Stimulated activated CD8-positive, alpha-beta memory T cell treated with anti-CD3 and anti-CD28 coated beads, Interleukin-12 subunit alpha, Interleukin-12 subunit beta, amount 100 ng/mL, for 24 hours (primary cell): Measurements from ENCODE around the gene BMPR1A.
"Not testable (repeated sequence)": the region's sequence is repeated elsewhere in the genome, so short reads cannot be mapped to it uniquely, and the experiment has no call there.

ENCODE experiments used
- DNase-seq: peaks from one replicate; pipeline ENCODE4 v3.0.0-alpha.2; 2020; ENCODE audit errors: extremely low read depth

The BMPR1A gene

DNA sequence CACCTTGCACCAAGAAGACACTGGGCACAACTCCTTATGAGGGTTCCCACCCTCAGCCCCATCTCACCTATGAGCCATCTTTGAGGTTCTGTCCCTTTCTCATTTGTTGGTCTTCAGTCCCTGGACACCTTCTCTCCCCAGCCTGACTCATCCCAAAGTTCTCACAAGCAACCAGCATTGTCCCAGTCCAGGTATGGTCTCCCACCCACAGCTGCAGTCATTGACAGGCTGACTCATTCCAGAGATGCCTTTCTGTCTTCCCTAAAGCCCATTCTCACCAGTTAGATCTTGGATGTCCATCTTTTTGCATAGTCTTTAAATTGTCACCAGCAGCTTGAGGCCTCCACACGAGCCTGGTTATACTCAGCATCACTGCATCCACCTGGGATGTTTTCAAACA, 26.7 kb upstream of the BMPR1A start:
- no peak for DNase-seq

DNA sequence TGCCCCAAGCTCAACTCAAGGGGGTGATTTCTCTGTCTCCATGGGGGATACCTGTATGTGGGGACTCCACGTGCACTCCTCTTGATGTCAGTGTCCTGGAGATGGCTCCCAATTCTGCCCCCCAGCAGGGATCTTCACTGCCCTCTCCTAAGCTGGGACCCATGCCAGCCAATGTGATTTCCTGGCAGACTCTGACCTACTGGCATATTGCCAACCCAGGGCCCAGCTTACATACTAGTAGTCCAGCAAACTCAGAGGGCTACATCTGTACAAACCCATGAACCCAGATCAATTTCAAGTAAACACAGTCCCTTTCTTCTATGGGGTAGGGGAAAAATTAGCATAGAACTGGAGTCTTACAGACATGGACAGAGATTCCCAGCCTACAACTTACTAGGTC, 26.2 kb upstream of the BMPR1A start:
- DNase-seq, result no peak

DNA sequence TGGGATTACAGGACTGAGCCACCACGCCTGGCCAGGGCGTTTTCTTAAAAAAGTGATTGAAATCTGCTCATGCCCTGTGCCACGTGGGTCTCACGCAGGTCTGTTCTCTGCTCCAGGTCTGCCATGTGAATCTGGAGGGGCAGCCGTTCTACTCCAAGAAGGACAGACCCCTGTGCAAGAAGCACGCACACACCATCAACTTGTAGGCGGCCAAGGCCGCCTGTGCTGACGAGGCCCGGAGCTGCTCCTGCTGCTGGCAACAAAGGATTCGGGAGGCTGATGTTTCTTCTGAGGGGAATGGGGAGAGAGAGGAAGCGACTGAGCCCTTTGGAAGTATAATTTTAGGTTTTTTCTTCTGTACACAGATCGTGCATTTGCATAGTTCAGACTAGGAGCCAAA, 23.6 kb upstream of the BMPR1A start:
- no peak for DNase-seq

DNA sequence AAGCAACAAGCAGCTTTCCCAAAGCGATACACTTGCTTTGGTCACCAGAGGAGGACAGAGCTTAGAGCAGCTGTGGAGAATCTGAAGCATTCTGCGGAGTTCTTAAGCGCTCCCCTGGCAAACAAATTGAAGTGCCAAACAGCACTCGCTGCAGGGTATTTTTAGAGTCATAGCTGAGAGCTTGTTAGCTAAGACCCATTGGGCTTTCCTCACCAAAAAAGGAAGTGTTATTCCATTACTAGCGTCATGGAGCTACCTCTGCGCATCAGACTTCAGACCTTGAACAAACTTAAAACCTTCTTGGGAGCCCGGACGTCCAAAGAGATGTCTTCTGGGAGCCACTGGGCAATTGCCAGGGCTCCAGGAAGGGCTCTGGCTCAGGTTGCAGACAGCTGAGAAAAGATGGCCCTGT, 23.2 kb upstream of the BMPR1A start:
- DNase-seq, result no peak

DNA sequence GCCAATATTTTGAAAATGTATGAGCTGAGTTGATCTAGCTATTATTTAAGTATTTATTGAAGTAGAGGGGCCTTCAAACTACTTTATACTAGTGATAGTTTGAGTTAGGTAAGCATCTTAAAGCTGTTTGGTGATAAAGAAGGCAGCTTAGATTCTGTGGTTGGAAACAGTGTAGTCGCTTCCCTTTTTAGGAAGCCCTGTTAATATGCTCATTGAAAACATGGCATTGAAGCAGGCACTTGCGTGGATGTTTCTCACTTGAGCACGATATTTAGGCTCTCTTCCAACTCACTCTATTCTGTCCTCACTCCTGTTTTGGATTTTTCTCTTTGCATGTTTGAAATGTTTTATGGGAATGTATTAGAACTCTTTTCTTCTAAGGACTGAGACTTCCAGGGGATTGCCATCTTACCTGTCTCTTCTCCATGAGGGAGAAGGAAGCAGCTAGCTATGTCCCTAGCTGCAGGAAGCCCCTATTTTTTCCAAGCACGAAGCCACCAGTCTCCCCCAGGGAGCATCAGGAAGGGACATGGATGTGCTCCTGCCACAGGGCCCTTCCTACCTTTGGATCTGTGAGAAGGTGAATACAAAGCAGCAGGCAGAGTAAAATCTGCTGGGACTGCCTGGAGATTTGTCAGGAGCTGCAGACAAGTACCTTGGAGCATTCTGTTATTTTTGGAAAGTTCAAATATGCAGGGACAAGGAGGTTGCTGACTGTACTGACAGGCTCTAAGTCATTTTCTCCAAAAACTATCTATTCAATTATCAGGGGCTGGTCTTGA, 22.0 kb upstream of the BMPR1A start:
- DNase-seq, result no peak

DNA sequence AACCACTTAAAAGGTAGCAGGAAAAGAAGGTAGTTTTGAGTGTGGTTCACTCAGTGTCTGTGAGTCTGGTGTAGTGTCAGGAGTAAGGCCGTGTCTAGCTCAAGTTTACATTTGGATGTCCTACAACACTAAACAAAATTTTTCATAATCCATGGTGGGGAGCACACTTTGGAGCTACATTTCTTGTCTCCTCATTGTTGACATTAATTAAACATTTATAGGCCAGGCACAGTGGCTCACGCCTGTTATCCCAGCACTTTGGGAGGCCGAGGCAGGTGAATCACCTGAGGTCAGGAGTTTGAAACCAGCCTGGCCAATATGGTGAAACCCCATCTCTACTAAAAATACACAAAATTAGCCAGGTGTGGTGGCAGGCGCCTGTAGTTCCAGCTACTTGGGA, 21.1 kb upstream of the BMPR1A start:
- not testable (repeated sequence) for DNase-seq

DNA sequence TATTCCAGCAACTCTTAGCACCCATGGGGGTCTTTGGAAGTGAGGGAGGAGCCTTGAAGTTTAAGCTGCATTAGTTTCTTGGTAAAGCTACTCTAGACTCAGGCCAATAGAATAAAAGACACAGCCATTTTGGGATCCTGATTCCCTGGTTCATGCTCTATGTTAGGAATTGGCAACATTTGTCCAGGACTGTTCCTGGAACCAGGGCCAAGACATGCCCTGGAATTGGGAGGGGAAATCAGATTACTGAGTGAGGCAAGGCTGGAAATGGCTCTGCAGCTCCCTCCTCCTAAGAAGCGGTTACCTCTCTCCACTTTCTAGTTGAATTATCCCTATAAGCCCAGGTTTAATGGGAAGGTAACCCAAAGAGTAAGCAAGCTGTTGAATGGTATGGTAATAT, 14.2 kb upstream of the BMPR1A start:
- no peak for DNase-seq

DNA sequence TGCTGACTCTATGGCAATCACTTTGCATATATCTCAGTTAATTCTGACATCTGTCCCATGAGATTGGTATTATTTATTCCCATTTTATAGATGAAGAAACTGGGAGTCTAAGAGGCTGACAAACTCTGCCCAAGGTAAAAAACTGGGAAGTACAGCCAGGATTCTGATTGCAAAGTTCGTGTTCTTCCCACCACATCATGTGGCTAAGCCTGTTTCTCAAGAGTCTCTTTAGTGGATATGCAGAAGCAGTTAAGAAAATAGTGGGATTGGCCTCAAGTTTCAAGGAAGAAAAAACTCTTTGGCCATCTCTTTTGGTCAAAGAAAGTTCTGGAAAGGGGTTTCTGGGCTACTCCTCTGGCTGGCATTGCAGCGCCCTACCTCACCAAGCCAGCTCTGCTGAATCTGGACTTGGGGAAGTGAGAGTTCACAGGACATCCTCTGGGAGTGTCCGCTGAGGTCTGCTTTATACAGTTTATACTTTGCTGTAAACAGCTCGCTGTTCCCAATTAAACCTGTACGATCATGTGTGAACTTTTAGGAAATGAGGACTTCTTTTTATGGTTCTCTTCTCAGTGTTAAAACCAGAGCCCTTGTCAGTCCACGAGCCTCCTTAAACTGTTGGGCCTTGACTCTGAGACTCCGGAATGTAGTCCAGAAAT, 12.2 kb upstream of the BMPR1A start:
- DNase-seq, result no peak

DNA sequence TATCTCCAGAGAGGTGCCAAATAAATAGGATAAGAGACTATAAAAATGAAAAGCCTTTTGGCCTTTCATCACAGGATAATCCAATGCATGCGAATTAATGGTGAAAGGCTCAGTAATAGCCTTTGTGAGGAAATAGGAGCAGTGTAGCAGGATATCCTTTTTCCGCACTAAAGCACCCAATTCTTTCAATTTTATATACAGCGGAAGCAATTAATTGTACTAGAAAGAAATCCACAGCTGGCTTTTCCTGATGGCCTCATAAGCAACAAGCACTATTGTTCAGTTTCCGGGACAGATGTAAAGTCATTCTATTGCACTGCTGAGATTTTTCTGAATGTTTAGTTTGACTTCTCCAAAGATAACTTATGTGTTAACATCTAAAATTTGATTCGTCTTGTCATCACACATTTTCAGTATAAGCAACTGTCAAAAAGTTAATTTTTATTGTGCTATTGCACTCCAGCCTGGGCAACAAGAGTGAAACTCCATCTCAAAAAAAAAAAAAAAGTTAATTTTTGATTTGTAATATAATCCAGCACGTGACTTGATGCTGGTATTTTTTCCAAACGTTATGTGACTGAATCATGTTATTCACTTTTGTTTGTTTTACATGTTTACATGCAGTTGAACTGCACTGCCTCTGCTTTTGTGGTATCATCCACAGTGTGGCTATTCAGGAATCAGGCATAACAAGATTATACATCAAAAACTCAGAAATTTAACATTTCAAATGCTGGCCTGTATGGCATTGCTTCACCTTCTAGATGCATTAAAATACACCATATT, 8.4 kb upstream of the BMPR1A start:
- no peak for DNase-seq

DNA sequence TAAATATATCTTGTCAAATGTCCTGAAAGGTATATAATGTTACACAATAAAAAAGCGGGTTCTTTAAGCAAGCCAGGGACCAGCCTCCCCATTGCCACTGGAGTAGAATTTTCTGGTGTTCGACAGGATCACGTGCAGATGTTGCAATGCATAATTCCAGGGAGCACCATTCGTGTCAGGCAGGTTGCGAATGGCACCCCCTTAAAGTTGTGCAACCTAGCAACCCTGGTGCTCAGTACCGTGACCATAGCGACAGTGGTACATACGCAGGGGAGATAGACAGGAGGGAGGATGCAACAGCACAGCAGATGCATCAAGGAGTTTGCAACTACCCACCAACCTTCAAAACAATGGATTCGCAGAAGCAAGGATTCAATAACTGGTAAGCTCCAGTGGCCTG, 6.6 kb upstream of the BMPR1A start:
- DNase-seq, result no peak

DNA sequence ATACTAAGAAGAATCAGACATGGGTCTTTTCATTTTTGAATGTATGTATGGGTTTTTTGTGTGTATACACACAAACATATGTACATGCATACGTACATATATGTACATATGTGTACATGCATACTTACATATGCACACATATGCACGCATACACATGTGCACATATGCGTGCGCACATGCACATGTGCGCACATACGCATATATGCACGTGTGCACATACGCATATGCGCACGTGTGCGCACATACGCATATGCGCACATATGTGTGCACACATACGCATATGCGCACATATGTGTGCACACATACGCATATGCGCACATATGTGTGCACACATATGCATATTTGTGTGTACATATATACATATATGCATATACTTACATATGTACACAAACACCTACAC, 4.9 kb upstream of the BMPR1A start:
- DNase-seq, result no peak

DNA sequence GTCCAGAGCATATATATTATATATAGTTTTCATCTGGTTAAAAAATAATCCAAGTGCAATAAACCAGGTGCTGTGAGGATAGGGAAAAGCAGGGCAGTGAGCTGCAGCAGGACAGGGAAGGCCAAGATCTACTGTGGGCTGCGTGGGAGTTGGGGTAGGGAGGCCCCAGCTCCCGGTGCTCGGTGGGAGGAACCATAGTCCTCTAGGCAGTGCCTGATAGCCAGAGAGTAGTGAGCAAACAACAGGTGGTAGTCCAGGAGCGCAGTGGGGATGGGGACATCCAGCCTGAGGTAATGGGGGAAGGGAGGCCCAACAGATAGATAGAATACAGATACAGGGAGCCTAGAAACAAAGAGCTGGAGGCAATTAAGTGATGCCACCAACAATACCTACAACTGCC, 4.1 kb upstream of the BMPR1A start:
- DNase-seq, result no peak

DNA sequence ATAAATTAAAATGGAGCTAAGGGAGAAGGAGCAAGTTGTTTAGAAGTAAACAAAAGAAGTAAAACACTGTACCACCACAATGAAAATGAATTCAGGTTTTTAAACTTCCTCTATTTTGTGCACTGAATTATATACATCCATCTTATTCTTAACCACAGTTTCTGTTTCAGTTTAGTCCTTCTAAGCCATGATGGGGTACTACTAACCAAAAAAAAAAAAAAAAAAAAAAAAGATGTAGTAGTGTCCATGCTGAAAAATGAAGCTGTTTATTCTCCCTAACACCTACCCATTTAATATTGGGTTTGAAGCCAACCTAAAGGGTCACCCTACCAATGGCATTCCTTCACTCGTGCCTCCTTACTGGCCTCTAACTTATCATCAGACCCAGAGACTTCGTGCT, 3.4 kb upstream of the BMPR1A start:
- DNase-seq, result no peak

DNA sequence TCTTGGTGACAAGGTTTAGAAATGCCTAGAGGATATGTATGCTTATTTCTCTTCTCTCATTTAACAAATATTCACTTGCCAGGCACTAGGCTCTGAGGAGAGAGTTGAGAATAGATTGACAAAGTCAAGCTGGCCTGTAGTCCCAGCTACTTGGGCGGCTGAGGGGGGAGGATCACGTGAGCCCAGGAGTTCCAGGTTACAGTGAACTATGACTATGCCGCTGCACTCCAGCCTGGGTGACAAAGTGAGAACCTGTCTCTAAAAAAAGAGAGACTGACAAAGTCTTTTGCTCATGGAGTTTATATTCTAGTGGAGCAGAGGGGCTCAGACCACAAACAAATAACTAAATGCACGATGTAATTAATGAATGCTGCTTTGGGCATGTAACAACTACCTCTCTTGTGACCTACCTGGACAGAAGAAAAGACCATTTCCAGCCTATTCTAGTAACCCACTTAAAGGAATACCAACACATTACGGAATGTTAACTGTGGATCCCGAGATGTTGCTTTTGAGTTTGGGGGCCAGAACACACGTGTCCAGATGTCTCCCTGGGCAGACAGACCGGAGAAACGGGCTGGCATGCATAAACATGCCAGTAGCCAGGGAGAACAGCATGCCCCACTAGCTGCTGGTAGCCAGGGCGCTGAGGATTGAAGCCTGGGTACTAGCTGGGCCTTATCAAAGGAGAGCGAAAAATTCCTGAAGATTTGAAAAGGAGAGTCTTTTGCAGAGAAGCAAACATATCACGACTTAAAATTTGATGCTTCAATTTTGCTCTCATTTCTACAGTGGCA, 2.6 kb upstream of the BMPR1A start:
- DNase-seq, result no peak

DNA sequence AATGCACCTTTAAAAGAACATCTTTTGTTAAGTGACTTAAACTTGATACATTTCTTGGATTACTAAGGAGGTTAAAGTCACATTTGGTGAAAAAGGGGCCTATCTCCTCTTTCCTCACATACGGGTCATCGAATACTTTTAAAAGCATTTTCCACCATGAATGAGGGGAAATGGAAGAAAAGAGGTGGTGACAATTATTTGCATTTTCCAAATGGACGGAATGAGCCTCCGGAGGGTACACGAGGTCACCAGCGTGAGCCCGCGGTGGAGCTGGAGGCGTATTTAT, 1.0 kb upstream of the BMPR1A start:
- DNase-seq, result no peak

DNA sequence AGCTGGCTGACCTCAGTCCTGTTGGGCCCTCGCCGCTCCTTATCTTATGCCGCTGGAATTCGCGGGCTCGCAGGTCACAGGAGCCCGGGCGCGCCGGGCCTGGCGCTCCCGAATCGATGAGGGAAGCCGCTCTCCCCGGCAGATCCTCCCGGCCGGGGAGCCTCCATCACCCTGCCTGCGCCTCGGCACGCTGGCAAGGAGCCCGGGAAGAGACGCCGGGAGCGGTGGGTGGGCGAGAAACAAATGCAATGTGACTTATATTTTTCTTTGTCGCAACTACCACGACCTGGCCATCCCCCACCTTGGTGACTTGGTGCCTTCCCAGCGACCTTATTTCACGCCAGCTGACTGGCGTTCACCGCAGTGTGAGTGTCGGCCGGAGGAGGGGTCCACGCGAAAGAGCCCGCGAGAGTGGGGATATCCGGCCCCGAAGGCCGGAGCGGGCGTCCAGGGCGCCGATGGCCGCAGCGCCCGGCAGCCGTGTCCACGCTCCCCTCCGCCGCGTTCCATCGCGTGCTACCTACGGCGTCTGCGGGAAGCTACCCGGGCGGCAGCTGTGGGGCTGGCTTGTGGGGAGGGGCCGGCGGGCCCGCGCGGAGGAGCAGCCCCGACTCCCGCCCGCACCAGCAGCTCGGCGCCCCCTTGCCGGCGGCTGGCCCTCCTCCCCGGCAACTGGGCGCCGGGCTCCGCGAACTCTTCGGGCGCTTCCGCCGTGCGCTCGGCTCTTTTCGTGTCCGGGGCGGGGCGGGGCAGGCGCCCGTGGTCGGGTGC, 494 bp upstream of the BMPR1A start:
- peak; percentile 64 for DNase-seq

DNA sequence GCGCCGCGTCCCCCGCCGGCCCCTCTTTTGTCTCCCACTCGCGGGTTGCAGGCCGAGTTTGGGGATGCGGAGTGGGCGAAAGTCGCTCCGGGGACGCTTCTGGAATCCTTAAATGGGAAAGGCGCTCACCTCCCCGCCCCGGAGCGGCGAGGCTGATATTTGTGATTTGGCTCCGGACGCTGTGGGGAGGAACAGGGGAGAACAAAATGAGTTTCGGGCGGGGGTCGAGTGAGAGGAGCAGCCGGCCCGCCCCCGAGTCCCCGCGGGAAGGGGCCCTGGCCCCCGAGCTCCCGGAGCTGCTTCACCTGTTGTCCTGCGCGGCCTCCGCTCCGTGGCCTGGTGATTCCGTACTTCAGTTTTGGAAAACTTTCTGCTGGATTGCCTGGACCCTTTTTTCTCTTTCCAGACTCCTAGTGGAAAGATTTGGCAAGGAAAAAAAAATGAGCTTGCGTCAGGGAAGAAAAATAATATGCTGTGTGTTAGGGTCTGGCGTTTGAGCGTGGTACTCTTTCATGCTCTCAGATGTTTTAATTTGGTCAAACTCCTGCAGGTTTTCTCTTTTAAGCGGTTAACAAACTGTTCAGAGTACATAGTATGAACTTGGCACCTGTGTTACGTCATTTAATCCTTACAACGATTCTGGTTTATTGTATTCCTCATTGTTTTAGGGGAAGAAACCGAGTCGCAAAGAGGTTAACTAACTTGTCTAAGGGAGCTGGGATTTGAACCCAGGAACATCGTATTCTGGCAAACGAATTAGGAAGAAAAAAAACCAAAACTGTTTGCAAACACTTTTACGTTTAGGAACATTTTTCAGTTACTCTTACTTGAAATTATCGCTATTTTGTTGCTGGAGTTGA, 924 bp downstream of the BMPR1A start:
- no peak for DNase-seq

DNA sequence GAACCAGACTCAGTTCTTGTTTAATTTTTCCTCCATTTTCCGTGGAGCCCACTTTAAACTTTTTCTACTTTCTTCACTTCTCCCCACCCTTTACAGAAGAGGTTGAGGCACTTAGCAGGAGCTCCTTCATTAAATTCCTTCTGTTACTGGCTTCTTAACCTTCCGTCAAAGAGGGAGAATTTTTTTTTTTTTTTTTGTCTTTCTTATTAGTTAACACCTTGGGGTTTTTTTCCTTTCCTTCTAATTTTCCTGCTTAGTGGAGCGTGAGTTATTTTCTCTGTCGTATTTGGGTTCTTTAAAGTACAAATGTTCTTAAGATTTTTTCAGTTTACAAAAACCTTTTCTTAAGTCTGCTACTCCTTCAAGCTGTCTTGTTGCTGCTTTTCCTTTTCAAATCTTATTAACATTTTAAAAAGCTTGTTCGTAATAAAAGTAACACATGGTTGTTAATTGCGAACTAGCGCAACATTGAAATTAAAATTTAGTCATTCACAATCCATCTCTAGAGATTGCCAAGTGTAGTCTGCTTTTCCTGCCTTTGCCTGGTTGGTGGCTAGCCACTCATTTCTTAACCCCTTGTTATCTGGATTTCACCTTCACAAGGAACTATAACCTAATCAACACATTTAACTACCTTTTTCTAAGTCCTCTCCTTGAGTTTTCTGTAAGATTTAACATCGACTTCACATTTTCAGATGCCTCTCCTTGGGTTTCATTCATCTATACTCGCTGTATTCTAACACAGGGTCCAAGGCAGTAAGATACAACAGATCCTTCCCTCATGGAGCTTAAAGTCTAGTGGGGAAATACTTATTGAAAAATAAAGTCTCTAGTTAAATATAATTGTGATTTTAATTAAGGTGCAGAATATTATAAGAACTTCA, 2.0 kb downstream of the BMPR1A start:
- DNase-seq, result no peak

DNA sequence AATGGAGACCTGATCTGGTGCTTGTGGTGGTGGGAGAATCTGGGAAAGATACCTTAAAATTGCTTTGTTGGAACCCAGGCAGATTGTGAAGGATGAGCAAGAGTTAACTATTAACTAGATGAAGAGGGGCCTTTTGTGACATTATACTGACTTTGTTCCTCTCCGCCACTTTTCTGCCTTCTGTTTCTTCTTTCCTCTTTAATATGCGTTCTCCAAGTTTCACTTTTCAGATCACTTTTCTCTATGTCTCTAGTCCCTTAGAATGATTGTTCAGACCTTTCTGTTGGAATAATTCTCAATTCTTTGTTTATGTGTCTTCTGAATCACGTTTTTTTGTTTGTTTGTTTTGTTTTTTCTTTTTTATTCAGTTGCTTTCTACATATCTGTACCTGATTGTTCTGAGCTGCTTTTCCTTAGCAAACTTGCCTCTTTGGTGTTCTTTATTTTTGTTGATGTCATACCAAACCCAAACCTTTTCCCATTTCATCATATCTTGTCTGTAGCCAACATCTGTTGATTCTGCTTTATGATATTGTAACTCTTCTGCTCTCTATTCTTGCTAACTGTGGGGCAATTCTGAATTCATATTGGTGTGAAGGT, 2.8 kb downstream of the BMPR1A start:
- no peak for DNase-seq
